ENCODE results near the gene ZNF652.

Gene ZNF652

DNA sequence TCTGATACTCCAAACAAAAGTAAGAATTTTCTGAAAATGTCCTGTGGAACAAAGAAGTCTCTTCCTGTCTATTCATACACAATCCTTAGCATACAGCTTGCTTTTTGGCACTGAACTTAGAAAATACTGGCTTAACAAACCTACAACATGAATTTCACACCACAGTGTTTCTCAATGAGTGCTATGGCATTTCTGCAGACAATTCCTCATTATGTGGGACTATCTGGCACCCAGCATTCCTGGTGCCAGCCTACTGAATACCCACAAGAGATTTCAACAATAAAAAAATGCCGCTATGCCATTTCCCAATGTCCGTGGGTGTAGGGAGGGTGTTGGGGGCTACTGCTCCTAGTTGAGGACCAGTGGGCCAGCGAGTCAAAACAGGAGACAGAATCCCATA is 62.1 kb downstream of the ZNF652 start:
- no peaks in the 10 kb centered on the region for H3K9me3 ChIP-seq
- H3K36me3 ChIP-seq, result peaks cover 4% of the 10 kb centered on the region
- no peaks in the 10 kb centered on the region for H3K27me3 ChIP-seq
- no peak for DNase-seq
- H3K4me1 ChIP-seq, result no peaks in the 10 kb centered on the region
- H3K4me3 ChIP-seq (ENCODE audit: low read depth, low read length), result no peak overlapping the region
- TF ChIP-seq, protein P1, sequence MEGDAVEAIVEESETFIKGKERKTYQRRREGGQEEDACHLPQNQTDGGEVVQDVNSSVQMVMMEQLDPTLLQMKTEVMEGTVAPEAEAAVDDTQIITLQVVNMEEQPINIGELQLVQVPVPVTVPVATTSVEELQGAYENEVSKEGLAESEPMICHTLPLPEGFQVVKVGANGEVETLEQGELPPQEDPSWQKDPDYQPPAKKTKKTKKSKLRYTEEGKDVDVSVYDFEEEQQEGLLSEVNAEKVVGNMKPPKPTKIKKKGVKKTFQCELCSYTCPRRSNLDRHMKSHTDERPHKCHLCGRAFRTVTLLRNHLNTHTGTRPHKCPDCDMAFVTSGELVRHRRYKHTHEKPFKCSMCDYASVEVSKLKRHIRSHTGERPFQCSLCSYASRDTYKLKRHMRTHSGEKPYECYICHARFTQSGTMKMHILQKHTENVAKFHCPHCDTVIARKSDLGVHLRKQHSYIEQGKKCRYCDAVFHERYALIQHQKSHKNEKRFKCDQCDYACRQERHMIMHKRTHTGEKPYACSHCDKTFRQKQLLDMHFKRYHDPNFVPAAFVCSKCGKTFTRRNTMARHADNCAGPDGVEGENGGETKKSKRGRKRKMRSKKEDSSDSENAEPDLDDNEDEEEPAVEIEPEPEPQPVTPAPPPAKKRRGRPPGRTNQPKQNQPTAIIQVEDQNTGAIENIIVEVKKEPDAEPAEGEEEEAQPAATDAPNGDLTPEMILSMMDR (IDR thresholded peaks at IDR 0.05; ENCODE audit: low read depth, low read length), result no peak

DNA sequence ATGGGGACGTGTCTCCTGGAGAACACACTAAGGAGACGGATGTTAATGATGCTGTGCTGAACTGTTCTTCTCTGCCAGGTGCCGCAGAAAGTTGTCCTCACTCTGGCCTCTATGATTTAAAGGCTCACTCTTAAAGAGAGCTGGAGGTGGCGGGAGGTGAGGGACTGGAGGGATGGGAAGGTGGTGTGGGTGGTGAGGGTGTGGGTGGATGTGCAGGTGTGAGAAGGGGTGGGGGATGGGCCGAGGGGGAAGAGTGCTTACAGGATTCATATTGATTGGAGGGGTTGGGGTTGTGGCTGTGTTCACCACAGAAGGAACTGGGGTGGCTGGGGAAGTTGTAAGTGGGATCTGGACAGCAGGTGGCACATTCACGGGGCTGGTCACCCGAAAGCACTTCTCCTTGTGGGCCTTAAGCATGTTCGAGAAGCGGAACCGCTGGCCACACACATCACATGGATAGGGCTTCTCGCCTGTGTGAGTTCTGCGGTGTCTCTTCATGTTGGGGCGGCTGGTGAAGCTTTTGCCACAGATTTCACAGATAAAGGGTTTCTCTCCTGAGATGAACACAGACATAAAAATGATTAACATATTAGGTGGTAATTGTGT is 63.6 kb downstream of the ZNF652 start:
- Histone ChIP-seq H3K9me3 (no peaks in the 10 kb centered on the region), H3K4me3 (ENCODE audit: low read depth, low read length) (no peak overlapping the region), H3K4me1 (no peaks in the 10 kb centered on the region), H3K27me3 (no peaks in the 10 kb centered on the region), H3K36me3 (peaks cover 4% of the 10 kb centered on the region)
- DNase-seq, result no peak
- TF ChIP-seq, protein P1 (IDR thresholded peaks at IDR 0.05; ENCODE audit: low read depth, low read length), result no peak

DNA sequence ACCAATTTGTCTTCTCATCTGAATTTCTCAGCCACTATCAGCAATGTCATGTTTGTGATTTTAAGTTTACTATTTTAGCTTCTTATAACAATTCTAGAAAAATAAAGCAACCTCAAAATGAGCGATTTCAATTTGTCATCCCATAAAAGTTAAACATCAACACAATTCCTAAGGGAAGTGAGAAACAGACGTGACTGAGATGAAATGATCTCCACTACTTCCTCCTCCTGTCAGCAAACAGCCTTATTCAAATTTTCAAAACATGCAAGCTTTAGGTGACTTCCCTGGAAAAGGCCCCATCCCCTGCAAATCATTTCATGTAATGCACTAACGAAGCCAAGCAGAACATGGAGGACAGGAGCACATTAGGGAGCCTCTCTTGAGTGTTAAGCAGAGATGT is 64.9 kb downstream of the ZNF652 start:
- H3K36me3 ChIP-seq, result peaks cover 4% of the 10 kb centered on the region

DNA sequence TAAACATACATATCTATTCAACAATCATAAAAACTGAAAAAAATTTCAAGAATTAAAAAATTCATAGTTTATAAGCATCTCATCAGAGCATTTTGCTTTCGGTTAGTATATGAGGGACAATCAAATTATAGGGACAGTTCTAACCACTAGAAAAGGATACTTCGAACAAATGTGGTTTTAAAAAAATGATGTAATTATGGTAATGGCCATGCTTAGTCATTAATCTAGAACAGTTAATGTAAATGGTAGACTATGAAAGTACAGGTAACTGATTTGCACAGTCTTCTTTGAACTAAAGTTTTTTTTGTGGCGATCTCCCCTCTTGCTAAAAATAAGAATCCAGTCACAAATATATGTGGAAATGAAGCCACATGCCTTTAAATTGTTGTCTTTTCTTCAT is 67.9 kb downstream of the ZNF652 start:
- no peak overlapping the region for H3K4me3 ChIP-seq (ENCODE audit: low read depth, low read length)
- H3K4me1 ChIP-seq, result no peaks in the 10 kb centered on the region
- H3K27me3 ChIP-seq, result no peaks in the 10 kb centered on the region
- DNase-seq, result no peak
- TF ChIP-seq, protein P1 (IDR thresholded peaks at IDR 0.05; ENCODE audit: low read depth, low read length), result no peak
- H3K9me3 ChIP-seq, result no peaks in the 10 kb centered on the region
- H3K36me3 ChIP-seq, result peaks cover 8% of the 10 kb centered on the region

More for the DNA sequence above, 64.9 kb downstream of the ZNF652 start:
- Histone ChIP-seq H3K4me1 (no peaks in the 10 kb centered on the region), H3K9me3 (no peaks in the 10 kb centered on the region), H3K4me3 (ENCODE audit: low read depth, low read length) (no peak overlapping the region), H3K27me3 (no peaks in the 10 kb centered on the region)
- TF ChIP-seq, protein P1 (IDR thresholded peaks at IDR 0.05; ENCODE audit: low read depth, low read length), result no peak
- no peak for DNase-seq

DNA sequence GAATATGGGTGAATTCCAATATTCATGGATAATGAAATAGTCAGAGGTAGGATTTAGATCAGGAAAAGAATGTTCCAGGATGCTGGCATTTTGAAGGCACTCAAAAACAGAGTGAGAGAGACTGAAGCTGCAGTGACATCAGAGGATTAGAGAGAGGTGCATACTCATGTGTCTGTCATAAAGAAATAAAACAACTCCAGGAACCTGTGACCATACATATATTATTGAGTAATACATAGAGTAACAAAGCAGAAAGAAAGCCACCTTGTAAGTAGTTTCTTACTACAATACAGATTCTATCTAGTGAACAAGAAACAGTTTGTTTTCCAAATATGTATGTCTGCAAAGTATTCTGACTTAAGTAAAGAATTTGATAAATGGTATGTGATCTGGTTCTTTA is 69.1 kb downstream of the ZNF652 start:
- Histone ChIP-seq H3K4me1 (no peaks in the 10 kb centered on the region), H3K9me3 (no peaks in the 10 kb centered on the region), H3K4me3 (ENCODE audit: low read depth, low read length) (no peak overlapping the region), H3K36me3 (peaks cover 6% of the 10 kb centered on the region), H3K27me3 (no peaks in the 10 kb centered on the region)
- no peak for DNase-seq
- TF ChIP-seq, protein P1 (IDR thresholded peaks at IDR 0.05; ENCODE audit: low read depth, low read length), result no peak

DNA sequence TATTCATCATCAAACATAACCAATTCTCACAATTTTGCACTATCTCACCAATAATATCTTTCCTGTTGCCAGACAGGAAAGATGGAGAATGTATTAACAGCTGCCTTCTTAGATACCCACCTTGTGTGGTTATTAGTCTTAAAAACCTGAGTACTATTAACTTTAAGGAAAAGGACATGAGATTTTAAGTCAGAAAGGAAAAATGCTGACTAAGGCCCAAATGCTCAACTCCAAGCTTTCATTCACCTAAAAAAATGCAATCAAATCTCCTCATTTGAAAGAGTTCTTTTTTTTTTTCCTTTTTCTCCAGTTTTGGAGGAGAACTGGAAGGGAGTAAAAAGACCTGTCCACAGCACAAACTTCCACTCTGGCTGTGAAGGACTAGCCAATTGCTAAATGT is 70.1 kb downstream of the ZNF652 start:
- TF ChIP-seq, protein P1 (IDR thresholded peaks at IDR 0.05; ENCODE audit: low read depth, low read length), result no peak
- Histone ChIP-seq H3K4me3 (ENCODE audit: low read depth, low read length) (no peak overlapping the region), H3K4me1 (no peaks in the 10 kb centered on the region), H3K27me3 (no peaks in the 10 kb centered on the region), H3K36me3 (0 out of 2 replicates have a peak, but pooled peaks cover 4% of the 10 kb centered on the region), H3K9me3 (no peaks in the 10 kb centered on the region)
- no peak for DNase-seq
